ENCODE results near the gene SMPD4.
A peak's percentile ranks its signal among the peaks of the same experiment; 100 is the strongest.
"Not testable (repeated sequence)": the region's sequence is repeated elsewhere in the genome, so short reads cannot be mapped to it uniquely, and the experiment has no call there.

Gene SMPD4, protein sequence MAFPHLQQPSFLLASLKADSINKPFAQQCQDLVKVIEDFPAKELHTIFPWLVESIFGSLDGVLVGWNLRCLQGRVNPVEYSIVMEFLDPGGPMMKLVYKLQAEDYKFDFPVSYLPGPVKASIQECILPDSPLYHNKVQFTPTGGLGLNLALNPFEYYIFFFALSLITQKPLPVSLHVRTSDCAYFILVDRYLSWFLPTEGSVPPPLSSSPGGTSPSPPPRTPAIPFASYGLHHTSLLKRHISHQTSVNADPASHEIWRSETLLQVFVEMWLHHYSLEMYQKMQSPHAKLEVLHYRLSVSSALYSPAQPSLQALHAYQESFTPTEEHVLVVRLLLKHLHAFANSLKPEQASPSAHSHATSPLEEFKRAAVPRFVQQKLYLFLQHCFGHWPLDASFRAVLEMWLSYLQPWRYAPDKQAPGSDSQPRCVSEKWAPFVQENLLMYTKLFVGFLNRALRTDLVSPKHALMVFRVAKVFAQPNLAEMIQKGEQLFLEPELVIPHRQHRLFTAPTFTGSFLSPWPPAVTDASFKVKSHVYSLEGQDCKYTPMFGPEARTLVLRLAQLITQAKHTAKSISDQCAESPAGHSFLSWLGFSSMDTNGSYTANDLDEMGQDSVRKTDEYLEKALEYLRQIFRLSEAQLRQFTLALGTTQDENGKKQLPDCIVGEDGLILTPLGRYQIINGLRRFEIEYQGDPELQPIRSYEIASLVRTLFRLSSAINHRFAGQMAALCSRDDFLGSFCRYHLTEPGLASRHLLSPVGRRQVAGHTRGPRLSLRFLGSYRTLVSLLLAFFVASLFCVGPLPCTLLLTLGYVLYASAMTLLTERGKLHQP

DNA sequence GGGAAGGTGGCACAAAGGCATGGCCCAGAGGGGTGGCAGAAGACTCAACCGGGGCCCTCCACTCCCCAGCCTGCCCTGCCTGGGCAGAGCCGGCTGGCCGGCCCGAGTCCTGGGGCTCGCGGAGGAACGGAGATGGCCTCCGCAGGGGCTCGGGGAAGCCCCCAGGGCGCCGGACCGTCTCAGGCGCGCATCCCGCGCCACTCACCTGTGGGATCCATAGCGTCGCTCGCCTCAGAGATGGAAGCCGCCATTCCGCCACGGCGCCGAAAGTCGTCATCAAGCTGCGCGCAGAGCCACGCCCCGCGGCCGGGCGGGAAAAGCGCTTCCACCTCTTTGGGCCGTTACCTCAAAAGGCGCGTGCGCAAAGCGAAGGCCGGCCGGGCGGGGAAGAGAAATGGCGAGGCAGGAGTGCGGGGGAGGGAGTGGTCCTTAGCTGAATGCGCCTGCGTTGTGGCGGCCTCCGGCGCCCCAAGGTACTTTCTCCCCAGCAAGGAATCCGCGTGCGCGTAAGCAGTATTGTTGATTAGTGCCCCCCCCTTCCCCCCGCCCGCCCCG is at the start of gene SMPD4:
Gene SMPD4, minus strand, starts transcription at position 278 of the 555 bp plus-strand sequence. CDS start 5,010 bp downstream, outside the sequence.
- DNase-seq (ENCODE audit: low read depth, low spot score) = peak; percentile 88

DNA sequence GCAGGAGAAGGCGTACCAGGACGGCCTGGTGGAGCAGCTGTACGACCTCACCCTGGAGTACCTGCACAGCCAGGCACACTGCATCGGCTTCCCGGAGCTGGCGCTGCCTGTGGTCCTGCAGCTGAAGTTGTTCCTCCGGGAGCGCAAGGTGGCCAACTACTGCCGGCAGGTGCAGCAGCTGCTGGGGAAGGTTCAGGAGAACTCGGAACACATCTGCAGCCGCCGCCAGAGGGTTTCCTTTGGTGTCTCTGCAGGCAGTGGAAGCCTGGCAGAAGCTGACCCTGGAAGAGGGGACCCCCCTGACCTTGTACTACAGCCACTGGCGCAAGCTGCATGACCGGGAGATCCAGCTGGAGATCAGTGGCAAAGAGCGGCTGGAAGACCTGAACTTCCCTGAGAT is 49.5 kb upstream of the SMPD4 start:
- DNase-seq (ENCODE audit: low read depth, low spot score) = not testable (repeated sequence)

DNA sequence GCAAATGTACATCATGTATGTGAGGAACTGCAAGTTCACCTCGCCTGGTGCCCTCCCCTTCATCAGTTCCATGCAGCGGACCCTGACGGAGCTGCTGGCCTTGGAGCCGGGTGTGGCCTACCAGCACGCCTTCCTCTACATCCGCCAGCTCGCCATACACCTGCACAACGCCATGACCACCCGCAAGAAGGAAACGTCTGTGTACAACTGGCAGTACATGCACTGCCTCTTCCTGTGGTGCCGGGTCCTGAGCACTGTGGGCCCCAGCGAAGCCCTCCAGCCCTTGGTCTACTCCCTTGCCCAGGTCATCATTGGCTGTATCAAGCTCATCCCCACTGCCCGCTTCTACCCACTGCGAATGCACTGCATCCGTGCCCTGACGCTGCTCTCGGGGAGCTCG is 49.0 kb upstream of the SMPD4 start:
- not testable (repeated sequence) for DNase-seq (ENCODE audit: low read depth, low spot score)

DNA sequence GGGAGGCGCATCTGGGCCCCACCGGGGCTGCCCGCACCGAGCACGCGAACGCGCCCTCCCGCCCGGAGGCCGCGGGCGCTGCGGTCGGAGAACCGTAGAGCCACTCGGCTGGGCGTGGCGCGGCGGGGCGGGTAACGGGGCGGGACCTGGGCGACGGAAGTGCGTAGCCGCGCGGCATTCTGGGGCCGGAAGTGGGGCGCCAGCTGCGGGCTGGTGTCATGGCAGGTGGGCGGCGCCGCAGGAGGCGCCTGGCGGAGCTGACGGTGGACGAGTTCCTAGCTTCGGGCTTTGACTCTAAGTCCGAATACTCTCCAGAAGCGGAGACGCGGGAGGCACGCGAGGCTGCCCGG is 47.7 kb upstream of the SMPD4 start:
- DNase-seq (ENCODE audit: low read depth, low spot score) = not testable (repeated sequence)

DNA sequence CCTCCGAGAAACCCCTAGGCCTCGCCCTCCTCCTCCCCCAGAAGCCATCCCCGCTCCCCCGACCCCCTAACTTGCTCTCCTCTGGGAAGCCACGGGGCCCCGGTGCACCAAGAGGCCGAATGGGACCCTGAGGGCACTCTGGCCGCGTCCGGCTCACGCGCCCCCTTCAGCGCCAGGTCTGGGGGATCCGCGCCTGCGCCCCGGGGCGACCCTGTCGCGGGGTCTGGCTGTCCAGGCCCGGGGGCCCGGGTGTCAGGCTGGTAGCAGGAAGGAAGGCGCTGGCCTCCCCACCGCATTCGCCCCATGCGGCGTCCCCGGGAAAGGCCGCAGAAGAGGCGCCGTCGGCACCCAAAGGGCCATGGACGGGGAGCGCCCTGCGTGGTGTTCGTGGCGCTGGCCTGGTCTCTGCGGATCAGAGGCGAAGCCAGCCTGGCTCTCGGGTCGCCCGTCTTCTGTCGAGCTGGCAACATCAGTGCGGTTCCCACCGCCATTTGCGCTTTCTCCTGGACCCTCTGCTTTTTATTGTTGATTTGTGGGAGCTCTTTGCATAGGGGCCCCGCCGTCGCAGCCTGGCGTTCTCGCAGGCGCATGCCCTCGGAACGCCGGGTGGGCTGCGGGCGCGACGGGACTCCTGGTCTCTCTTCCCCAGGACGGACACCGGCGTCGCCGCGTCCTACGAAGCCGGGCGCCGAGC is 47.2 kb upstream of the SMPD4 start:
- not testable (repeated sequence) for DNase-seq (ENCODE audit: low read depth, low spot score)

DNA sequence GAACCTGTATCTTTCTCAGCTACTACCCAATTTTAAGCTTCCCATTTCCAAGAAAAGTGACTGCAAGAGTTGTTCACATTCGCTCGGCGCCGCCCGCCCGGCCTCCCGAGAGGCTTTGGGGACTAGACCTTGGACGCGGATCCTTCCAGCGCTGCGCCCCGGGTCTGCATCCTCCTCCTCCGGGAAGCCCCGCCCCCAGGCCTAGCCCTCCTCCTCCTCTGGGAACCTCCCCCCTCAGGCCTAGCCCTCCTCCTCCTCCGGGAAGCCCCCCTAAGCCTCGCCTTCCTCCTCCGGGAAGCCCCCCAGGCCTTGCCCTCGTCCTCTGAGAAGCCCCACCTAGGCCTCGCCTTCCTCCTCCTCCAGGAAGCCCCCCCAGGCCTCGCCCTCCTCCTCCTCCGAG is 46.6 kb upstream of the SMPD4 start:
- not testable (repeated sequence) for DNase-seq (ENCODE audit: low read depth, low spot score)

DNA sequence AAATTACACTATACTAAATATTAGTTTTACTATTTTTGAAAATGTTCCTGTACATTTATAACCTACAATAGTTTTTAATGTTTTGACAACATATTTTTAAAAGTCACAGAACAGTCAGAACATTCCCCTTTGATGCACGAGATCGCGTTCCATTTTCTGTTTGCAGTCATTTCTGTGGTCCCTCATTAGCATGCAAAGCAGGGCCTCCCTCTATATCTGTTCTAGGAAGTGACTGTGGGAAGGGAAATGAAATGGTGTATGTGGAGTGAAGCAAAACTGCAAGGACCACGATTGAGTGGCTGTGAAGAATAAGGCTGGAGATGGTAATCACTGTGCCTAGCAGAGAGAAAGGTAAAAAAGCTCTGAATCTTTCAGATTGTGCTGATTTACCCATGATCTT is 41.1 kb upstream of the SMPD4 start:
- DNase-seq (ENCODE audit: low read depth, low spot score) = not testable (repeated sequence)

DNA sequence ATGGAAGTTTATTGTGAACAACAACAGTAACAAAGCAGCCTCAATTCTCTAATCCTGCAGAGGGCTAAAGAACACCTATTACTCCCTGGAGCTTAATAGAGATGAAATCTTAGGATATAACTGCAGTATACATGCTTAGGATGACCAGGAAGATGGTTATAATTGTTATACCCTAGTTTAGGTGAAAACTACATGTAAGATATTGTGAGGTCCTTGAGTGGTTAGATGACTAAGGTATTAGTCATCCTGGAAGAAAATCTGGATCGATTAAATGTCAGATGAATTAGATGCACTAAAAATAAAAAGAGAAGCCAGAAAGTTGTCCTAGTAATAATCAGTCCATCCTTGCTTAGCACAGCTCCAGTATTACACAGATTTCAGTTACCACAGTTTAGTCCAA is 39.1 kb upstream of the SMPD4 start:
- DNase-seq (ENCODE audit: low read depth, low spot score) = not testable (repeated sequence)

DNA sequence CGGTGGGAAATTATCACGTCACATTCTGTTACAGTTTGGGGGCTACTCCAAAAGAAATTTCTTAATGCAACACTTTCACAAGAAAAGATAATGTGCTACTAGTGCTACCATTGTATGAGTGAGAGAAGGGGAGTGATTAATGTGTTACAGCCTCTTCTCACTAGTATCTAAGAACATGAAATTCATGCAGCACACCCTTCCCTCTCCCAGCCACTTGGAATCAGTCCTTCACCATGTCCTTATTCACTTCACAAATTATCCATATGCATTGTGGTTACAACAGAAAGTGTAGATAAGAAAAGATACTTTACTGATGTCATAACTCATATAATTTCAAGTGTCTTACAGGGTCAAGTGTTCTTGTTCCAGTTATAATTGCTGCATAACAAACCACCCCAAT is 37.7 kb upstream of the SMPD4 start:
- not testable (repeated sequence) for DNase-seq (ENCODE audit: low read depth, low spot score)

DNA sequence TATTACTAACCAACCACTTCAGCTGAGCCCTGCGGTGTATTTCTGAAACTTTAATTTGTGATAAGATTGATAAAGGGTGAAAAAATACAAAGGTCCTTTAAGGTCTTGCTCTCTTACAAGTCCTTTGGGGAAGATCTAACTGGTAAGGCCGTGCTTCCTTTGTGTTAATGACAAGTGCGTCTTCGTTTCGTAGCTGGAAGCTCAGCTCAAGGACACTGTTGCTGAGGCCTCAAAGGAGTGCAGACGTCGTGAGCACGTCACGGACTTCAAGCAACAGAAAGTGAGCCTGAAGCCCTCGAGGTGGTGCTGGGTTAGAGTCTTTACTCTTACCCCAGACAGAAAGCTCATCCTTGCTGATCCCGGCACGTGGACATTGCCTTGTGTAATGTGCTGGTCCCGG is 25.6 kb upstream of the SMPD4 start:
- DNase-seq (ENCODE audit: low read depth, low spot score) = not testable (repeated sequence)

DNA sequence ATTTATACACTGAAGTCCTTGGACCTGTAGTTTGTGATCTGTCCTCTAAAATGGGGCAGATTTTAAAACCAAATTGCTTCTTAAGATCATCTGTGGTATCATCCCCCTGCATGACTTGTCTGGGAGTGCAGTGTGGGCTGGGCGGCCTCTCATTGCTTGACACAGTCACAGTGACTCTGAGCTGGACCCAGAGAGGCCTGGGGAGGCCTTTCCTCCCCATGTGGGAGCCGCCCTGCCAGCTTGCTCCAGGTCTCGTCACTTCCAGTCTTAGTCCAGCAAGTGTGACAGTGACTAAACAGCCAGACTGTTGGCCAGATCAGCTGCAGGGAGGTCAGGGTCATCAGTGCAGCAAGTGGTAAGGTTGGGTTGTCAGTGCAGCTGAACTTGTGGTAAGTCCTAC is 21.7 kb upstream of the SMPD4 start:
- DNase-seq (ENCODE audit: low read depth, low spot score) = not testable (repeated sequence)

DNA sequence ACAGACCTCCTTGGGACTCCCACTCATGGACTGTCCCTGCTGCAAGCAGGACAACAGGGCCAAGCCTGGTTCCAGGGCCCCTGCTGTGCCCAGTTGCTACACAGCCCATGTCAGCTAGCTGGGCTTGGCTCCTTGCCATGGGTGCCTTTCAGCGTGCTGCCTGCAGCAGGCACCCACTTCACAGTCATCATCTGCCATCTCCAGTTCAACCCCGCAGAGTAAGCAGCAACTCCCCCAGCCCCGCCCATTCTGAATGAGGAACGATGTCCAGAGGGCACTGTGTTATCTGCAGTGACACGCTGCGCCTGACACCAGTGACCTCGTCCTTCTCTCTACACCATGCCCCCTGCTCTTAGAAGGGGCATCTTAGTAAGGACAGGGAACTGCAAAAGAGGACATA is 21.1 kb upstream of the SMPD4 start:
- not testable (repeated sequence) for DNase-seq (ENCODE audit: low read depth, low spot score)

DNA sequence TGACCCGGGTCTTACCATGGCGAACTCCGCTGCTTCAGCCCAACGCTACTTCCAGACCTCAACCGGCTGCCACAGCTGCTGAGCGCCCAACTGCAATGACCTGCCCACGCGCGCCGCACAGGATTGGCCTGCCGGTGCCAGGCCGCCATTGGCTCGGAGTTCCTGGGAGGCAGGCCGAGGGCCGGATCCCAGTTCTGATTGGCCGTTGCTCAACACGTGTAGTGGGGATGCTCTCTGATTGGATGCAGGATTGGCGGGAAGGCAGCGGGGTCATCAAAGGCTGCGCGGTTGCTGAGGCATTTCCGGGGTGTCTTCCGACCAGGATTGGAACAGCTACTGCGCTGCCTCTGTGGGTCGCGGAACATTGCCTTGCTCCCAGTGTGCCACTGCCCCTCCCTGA is 16.9 kb upstream of the SMPD4 start, which contains the start of gene TUBA3E:
Gene TUBA3E, minus strand, starts transcription at position 97 of the 400 bp plus-strand sequence. Its CDS starts 79 bp downstream, at position 18.
- DNase-seq (ENCODE audit: low read depth, low spot score) = no peak

DNA sequence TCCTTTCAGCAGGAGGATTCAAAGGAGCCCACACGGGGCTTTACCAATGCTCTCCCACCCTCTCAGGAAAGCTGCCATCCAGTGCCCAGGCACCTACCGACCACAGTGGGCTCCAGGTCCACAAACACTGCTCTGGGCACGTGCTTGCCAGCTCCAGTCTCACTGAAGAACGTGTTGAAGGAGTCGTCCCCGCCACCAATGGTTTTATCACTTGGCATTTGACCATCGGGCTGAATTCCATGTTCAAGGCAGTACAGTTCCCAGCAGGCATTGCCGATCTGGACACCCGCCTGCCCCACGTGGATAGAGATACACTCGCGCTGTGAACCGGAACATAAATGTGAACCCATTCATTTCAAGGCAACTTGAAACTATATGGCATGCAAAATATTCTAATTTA is 14.7 kb upstream of the SMPD4 start:
- DNase-seq (ENCODE audit: low read depth, low spot score) = not testable (repeated sequence)

DNA sequence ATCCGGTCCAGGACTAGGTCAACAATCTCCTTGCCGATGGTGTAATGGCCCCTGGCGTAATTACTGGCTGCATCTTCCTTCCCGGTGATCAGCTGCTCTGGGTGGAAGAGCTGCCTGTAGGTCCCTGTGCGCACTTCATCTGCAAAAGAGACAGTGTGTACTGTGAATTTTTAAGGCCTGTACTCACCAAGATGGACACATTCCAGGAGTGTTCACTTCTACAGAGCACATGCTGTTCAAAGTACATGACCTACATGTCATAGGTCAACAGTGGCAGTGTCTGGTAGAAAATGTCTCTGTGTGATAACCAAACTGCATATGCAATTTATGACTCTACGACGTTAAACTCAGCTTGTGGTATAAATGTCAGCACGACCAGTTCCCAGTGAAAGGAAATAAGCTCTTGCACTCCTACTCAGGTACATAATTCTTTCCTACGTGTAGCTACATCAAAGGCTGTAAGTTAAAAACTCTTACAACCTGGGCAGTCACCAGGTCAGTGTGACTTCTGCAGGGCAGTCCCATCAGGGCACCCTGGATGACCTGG is 13.8 kb upstream of the SMPD4 start:
- not testable (repeated sequence) for DNase-seq (ENCODE audit: low read depth, low spot score)

DNA sequence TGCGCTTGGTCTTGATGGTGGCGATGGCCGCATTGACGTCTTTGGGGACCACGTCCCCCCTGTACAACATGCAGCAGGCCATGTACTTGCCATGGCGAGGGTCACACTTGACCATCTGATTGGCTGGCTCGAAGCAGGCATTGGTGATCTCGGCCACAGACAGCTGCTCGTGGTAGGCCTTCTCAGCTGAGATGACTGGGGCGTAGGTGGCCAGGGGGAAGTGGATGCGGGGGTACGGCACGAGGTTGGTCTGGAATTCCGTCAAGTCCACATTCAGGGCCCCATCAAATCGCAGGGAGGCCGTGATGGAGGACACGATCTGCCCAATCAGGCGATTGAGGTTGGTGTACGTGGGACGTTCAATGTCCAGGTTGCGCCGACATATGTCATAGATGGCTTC is 12.4 kb upstream of the SMPD4 start:
- not testable (repeated sequence) for DNase-seq (ENCODE audit: low read depth, low spot score)

DNA sequence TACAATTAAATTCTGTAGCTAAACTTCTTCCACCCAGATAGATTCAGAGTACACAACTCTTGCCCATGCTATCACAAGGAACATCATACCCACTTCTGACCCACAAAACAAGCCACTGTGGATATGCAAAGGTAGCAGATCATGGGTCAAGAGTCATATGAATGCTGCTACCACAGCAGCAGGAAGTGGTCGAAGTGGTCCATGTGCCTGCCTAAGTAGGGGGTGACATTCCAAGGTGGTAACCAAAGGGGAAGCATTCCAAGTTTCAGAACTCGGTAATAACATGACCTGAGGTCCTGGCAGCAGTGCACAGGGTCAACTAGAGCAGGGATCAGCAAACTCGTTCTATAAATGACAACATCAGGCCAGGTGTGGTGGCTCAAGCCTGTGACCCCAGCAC is 11.0 kb upstream of the SMPD4 start:
- DNase-seq (ENCODE audit: low read depth, low spot score) = not testable (repeated sequence)

DNA sequence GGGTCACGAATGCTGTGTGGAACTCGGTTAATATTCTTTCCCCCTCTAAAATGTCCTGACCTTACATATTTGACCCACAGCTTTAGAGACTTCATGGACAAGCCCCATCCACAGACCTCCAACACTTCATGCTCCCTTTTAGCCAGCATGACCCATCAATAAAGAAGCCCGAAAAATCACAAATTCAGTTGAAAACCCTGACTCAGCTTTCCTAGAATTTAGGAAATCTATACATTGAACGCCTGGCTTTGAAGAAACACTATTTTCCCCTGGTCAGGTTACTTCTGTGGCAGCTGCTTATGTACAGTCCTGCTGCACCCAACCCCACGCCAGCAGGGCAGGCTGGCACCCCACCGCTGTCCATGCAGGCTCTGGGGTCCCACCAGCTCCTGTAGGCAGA is 9.9 kb upstream of the SMPD4 start:
- DNase-seq (ENCODE audit: low read depth, low spot score) = not testable (repeated sequence)

DNA sequence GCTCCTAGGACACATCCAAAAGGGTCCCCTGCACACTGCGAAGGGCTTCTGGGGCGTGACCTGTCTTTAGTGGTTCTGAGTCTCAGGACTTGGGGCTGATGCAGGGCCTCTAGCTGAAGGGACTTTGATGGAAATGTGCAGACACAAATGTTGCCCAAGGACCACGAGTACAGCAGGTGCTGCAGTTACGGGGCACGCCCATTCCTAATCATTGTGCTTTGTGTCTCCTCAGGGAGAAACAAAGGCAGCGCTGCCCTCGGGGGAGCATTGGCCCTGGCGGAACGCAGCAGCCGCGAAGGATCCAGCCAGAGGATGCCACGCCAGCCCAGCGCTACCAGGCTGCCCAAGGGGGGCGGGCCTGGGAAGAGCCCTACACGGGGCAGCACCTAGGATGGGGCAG is 8.8 kb upstream of the SMPD4 start:
- DNase-seq (ENCODE audit: low read depth, low spot score) = no peak

DNA sequence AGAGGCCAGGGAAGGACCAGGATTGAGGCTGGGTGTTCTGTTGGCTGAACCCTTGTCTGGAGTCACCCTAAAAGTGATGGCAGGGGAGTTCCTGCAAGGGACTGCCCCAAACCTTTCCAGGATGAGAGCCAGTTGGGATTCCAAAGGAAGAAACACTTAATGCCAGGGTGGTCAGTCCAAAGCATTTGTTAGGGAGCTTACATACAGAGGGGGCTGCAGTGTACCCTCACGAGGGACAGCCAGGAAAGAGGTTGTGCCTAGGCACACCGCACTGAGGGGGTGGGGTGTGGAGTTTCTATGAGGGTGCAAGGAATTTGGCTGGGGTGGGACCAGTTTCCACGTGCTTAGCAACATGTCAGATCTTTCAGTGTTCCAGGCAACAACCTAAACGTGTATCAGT is 7.6 kb upstream of the SMPD4 start:
- DNase-seq (ENCODE audit: low read depth, low spot score) = not testable (repeated sequence)

Data from brain pericyte (primary cell).